Hepatocyte (in vitro differentiated cells): ENCODE measurements around the gene SLC39A10.

Source experiments
- CTCF ChIP-seq: fragments of 200-600 bp; sonication (generic); IDR thresholded peaks from 2 replicates; pipeline ENCODE4 v1.5.1; 2016; ENCODE audit warnings: antibody characterized with exemption, mild to moderate bottlenecking; ENCODE audit not compliant: poor library complexity
- EZH2 ChIP-seq: fragments of 200-600 bp; sonication (generic); IDR thresholded peaks from 2 replicates; pipeline ENCODE4 v1.6.1; 2016; ENCODE audit warnings: antibody characterized with exemption, mild to moderate bottlenecking, borderline replicate concordance
- EZH2phosphoT487 ChIP-seq: fragments of 200-600 bp; sonication (generic); IDR thresholded peaks from one replicate; pipeline ENCODE4 v1.6.1; 2018; ENCODE audit warnings: antibody characterized with exemption, mild to moderate bottlenecking, low read depth, moderate library complexity; ENCODE audit not compliant: unreplicated experiment, severe bottlenecking

- TF ChIP-seq CTCF (no peak), EZH2 (no peak), EZH2phosphoT487 (no peak)
Observed at GRCh38 chr2:195734395-195734794, 77.4 kb downstream of the SLC39A10 start.
